ES-I3 (cell line): Measurements from ENCODE around the gene DIPK2A.

ENCODE experiments used
- H3K36me3 ChIP-seq: 2 replicates; pipeline ENCODE4 v1.6.1; 2013; ENCODE audit warnings: mild to moderate bottlenecking, low read length, control low read depth, moderate library complexity; ENCODE audit not compliant: insufficient read depth
- H3K4me1 ChIP-seq: 2 replicates; pipeline ENCODE4 v1.6.1; 2013; ENCODE audit warnings: mild to moderate bottlenecking, control low read depth, low read length; ENCODE audit not compliant: insufficient read depth
- H3K9ac ChIP-seq: 2 replicates; pipeline ENCODE4 v1.6.1; 2013; ENCODE audit warnings: low read depth, mild to moderate bottlenecking, low read length, moderate library complexity
- H3K9me3 ChIP-seq: 2 replicates; pipeline ENCODE4 v1.6.1; 2013; ENCODE audit warnings: mild to moderate bottlenecking, low read length, moderate library complexity; ENCODE audit not compliant: control insufficient read depth, insufficient read depth

Gene DIPK2A

GRCh38 chr3:143963946-143964345 is 7.7 kb upstream of the DIPK2A start:
- H3K36me3 ChIP-seq: no peaks in the 10 kb centered on the region
- H3K9me3 ChIP-seq: peaks cover 5% of the 10 kb centered on the region
- H3K9ac ChIP-seq: no peak overlapping the region
- no peaks in the 10 kb centered on the region for H3K4me1 ChIP-seq

GRCh38 chr3:143970773-143971358 is 757 bp upstream of the DIPK2A start:
- H3K4me1 ChIP-seq: no peaks in the 10 kb centered on the region
- peak overlapping the region; percentile 99 for H3K9ac ChIP-seq
- no peaks in the 10 kb centered on the region for H3K36me3 ChIP-seq
- H3K9me3 ChIP-seq: no peaks in the 10 kb centered on the region

GRCh38 chr3:143972155-143972504 is 507 bp downstream of the DIPK2A start:
- no peaks in the 10 kb centered on the region for H3K36me3 ChIP-seq
- peak overlapping the region; percentile 99 for H3K9ac ChIP-seq
- no peaks in the 10 kb centered on the region for H3K9me3 ChIP-seq
- peaks cover 6% of the 10 kb centered on the region; the same call in 1 of the 2 replicates for H3K4me1 ChIP-seq

- no peaks in the 10 kb centered on the region for H3K9me3 ChIP-seq
- H3K4me1 ChIP-seq: peaks cover 6% of the 10 kb centered on the region; the same call in 1 of the 2 replicates
- H3K9ac ChIP-seq: peak overlapping the region; percentile 99
- H3K36me3 ChIP-seq: no peaks in the 10 kb centered on the region
These were observed 1.1 kb downstream of the DIPK2A start for GRCh38 chr3:143972505-143973258.

- Histone ChIP-seq H3K36me3 (no peaks in the 10 kb centered on the region), H3K9me3 (no peaks in the 10 kb centered on the region), H3K4me1 (peaks cover 6% of the 10 kb centered on the region; the same call in 1 of the 2 replicates), H3K9ac (peak overlapping the region; percentile 99)
These were observed 1.8 kb downstream of the DIPK2A start for GRCh38 chr3:143973259-143974021.

GRCh38 chr3:143974271-143975238 is 2.9 kb downstream of the DIPK2A start:
- H3K9ac ChIP-seq: peak overlapping the region; percentile 99

GRCh38 chr3:143975554-143976152 is 4.0 kb downstream of the DIPK2A start:
- Histone ChIP-seq H3K4me1 (peaks cover 6% of the 10 kb centered on the region; the same call in 1 of the 2 replicates), H3K9ac (no peak overlapping the region), H3K36me3 (no peaks in the 10 kb centered on the region)

More at GRCh38 chr3:143974271-143975238, 2.9 kb downstream of the DIPK2A start:
- Histone ChIP-seq H3K36me3 (no peaks in the 10 kb centered on the region), H3K9me3 (no peaks in the 10 kb centered on the region), H3K4me1 (peaks cover 6% of the 10 kb centered on the region; the same call in 1 of the 2 replicates)

GRCh38 chr3:143977341-143978262 is 6.0 kb downstream of the DIPK2A start:
- no peaks in the 10 kb centered on the region for H3K9me3 ChIP-seq
- H3K36me3 ChIP-seq: no peaks in the 10 kb centered on the region
- H3K4me1 ChIP-seq: peaks cover 6% of the 10 kb centered on the region; the same call in 1 of the 2 replicates
- H3K9ac ChIP-seq: no peak overlapping the region

More at GRCh38 chr3:143975554-143976152, 4.0 kb downstream of the DIPK2A start:
- H3K9me3 ChIP-seq: no peaks in the 10 kb centered on the region

- Histone ChIP-seq H3K9me3 (no peaks in the 10 kb centered on the region), H3K36me3 (no peaks in the 10 kb centered on the region), H3K4me1 (peaks cover 6% of the 10 kb centered on the region; the same call in 1 of the 2 replicates), H3K9ac (no peak overlapping the region)
These were observed 6.6 kb downstream of the DIPK2A start for GRCh38 chr3:143978263-143978631.

- H3K36me3 ChIP-seq: no peaks in the 10 kb centered on the region
- peaks cover 6% of the 10 kb centered on the region; the same call in 1 of the 2 replicates for H3K4me1 ChIP-seq
- H3K9ac ChIP-seq: no peak overlapping the region
These were observed 7.4 kb downstream of the DIPK2A start for GRCh38 chr3:143979041-143979440.

GRCh38 chr3:143979813-143980212 is 8.2 kb downstream of the DIPK2A start:
- no peaks in the 10 kb centered on the region for H3K36me3 ChIP-seq
- H3K9ac ChIP-seq: no peak overlapping the region
- peaks cover 6% of the 10 kb centered on the region; the same call in 1 of the 2 replicates for H3K4me1 ChIP-seq
- no peaks in the 10 kb centered on the region for H3K9me3 ChIP-seq

More at GRCh38 chr3:143979041-143979440, 7.4 kb downstream of the DIPK2A start:
- no peaks in the 10 kb centered on the region for H3K9me3 ChIP-seq

GRCh38 chr3:143988306-143988705 is 16.7 kb downstream of the DIPK2A start:
- H3K36me3 ChIP-seq: no peaks in the 10 kb centered on the region
- H3K4me1 ChIP-seq: no peaks in the 10 kb centered on the region
- H3K9ac ChIP-seq: no peak overlapping the region
- H3K9me3 ChIP-seq: no peaks in the 10 kb centered on the region
